Measurements from ENCODE around the gene TUBB4A.

DNA sequence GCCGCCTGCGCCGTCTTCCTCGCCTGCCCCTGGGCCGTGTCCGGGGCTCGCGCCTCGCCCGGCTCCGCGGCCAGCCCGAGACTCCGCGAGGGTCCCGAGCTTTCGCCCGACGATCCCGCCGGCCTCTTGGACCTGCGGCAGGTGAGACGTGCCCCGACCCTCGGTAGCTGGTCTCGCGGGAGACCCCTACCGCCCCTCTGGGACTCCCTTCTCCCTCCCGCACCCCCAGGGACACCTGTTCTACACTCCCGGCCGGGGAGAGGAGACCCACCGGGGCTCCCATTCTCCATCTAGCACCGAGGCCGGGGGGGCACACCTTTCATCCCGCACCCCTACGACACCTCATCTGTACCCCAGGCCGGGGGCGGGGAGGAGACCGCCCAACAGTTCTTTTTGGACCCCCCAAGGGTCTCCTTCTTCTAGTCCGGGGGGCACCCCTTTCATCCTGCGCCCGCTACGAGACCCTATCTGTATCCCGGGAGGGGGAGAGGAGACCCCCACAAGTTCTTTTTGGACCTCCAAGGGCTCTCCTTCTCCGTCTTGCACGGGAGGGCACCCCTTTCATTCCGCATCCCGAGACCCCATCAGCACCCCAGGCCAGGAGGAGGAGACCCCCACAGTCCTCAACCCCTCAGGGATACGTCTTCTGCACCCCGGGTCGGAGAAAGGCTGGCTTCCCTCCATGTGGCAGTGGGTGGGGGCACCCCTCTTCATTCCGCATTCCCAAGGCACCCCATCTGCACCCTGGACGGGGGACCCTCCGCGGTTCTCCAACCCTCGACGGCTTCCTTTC lies 29.2 kb upstream of the TUBB4A start:
- TF ChIP-seq, protein P1, sequence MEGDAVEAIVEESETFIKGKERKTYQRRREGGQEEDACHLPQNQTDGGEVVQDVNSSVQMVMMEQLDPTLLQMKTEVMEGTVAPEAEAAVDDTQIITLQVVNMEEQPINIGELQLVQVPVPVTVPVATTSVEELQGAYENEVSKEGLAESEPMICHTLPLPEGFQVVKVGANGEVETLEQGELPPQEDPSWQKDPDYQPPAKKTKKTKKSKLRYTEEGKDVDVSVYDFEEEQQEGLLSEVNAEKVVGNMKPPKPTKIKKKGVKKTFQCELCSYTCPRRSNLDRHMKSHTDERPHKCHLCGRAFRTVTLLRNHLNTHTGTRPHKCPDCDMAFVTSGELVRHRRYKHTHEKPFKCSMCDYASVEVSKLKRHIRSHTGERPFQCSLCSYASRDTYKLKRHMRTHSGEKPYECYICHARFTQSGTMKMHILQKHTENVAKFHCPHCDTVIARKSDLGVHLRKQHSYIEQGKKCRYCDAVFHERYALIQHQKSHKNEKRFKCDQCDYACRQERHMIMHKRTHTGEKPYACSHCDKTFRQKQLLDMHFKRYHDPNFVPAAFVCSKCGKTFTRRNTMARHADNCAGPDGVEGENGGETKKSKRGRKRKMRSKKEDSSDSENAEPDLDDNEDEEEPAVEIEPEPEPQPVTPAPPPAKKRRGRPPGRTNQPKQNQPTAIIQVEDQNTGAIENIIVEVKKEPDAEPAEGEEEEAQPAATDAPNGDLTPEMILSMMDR (IDR thresholded peaks at IDR 0.05 in 2 of 3, conservative IDR thresholded peaks at IDR 0.05 in 1 of 3; ENCODE audit: control insufficient read depth in 2 of 3, extremely low read depth in 1 of 3, insufficient read depth in 1 of 3, low read depth in 3 of 3, low read length in 3 of 3): no peak
- TF ChIP-seq EP300 (IDR thresholded peaks at IDR 0.05; ENCODE audit: borderline replicate concordance in 1 of 2, control insufficient read depth in 1 of 2, low read depth in 2 of 2, low read length in 2 of 2): no peak
- TF ChIP-seq ATF7 (IDR thresholded peaks at IDR 0.05; ENCODE audit: low read depth): no peak
- peak; percentile 78; the same call in 1 of the 2 replicates for TF ChIP-seq ZNF207 (IDR thresholded peaks at IDR 0.05; ENCODE audit: borderline replicate concordance)
- TF ChIP-seq SP1 (IDR thresholded peaks at IDR 0.05; ENCODE audit: low read depth, low read length): no peak
- TF ChIP-seq, protein P2, sequence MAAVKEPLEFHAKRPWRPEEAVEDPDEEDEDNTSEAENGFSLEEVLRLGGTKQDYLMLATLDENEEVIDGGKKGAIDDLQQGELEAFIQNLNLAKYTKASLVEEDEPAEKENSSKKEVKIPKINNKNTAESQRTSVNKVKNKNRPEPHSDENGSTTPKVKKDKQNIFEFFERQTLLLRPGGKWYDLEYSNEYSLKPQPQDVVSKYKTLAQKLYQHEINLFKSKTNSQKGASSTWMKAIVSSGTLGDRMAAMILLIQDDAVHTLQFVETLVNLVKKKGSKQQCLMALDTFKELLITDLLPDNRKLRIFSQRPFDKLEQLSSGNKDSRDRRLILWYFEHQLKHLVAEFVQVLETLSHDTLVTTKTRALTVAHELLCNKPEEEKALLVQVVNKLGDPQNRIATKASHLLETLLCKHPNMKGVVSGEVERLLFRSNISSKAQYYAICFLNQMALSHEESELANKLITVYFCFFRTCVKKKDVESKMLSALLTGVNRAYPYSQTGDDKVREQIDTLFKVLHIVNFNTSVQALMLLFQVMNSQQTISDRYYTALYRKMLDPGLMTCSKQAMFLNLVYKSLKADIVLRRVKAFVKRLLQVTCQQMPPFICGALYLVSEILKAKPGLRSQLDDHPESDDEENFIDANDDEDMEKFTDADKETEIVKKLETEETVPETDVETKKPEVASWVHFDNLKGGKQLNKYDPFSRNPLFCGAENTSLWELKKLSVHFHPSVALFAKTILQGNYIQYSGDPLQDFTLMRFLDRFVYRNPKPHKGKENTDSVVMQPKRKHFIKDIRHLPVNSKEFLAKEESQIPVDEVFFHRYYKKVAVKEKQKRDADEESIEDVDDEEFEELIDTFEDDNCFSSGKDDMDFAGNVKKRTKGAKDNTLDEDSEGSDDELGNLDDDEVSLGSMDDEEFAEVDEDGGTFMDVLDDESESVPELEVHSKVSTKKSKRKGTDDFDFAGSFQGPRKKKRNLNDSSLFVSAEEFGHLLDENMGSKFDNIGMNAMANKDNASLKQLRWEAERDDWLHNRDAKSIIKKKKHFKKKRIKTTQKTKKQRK (IDR thresholded peaks at IDR 0.05; ENCODE audit: low read depth, low read length): no peak
- TF ChIP-seq IRF4 (IDR thresholded peaks at IDR 0.05; ENCODE audit: low read depth, low read length): no peak

Data from GM12878 (cell line).